Karpas-422 (cell line): ENCODE results near the gene CCDC91. TPM values are rescaled to one million over a fixed set of nuclear protein-coding genes. Genes with fewer than 3 reads are reported as not detected.
A peak's percentile ranks its signal among the peaks of the same experiment; 100 is the strongest.
"Not testable (repeated sequence)": the region's sequence is repeated elsewhere in the genome, so short reads cannot be mapped to it uniquely, and the experiment has no call there.

Source experiments
- DNase-seq: peaks from one replicate; pipeline ENCODE4 v3.0.0-alpha.2; 2015
- H2AFZ ChIP-seq: fragments of 200-600 bp; sonication (generic); 2 replicates; pipeline ENCODE4 v1.6.1; 2014; ENCODE audit warnings: antibody characterized with exemption, low read length, mixed read lengths
- H3K27ac ChIP-seq: fragments of 200-600 bp; sonication (generic); 2 replicates; pipeline ENCODE4 v1.5.1; 2014; ENCODE audit warnings: mild to moderate bottlenecking, low read length, moderate library complexity
- H3K27me3 ChIP-seq: fragments of 200-600 bp; sonication (generic); 2 replicates; pipeline ENCODE4 v1.6.1; 2014; ENCODE audit warnings: low read length, mixed read lengths
- H3K36me3 ChIP-seq: fragments of 200-600 bp; sonication (generic); 2 replicates; pipeline ENCODE4 v1.6.1; 2014; ENCODE audit warnings: low read length, mixed read lengths; ENCODE audit not compliant: insufficient read depth
- H3K4me1 ChIP-seq: fragments of 200-600 bp; sonication (generic); 2 replicates; pipeline ENCODE4 v1.6.1; 2014; ENCODE audit warnings: mild to moderate bottlenecking, low read length, mixed read lengths
- H3K4me2 ChIP-seq: fragments of 200-600 bp; sonication (generic); 2 replicates; pipeline ENCODE4 v1.6.1; 2014; ENCODE audit warnings: low read length, low read depth, mild to moderate bottlenecking; ENCODE audit not compliant: poor library complexity, severe bottlenecking
- H3K4me3 ChIP-seq: fragments of 200-600 bp; sonication (generic); 2 replicates; pipeline ENCODE4 v1.5.1; 2014; ENCODE audit warnings: mild to moderate bottlenecking, antibody characterized with exemption, low read length, mixed read lengths
- H3K79me2 ChIP-seq: fragments of 200-600 bp; sonication (generic); 2 replicates; pipeline ENCODE4 v1.6.1; 2014; ENCODE audit warnings: mild to moderate bottlenecking, low read length, mixed read lengths
- H3K9ac ChIP-seq: fragments of 200-600 bp; sonication (generic); 2 replicates; pipeline ENCODE4 v1.6.0; 2014; ENCODE audit warnings: low read length
- H3K9me2 ChIP-seq: fragments of 200-600 bp; sonication (generic), shearing (Covaris generic); replicated peaks from 2 replicates; pipeline ENCODE4 v1.6.0; 2014; ENCODE audit warnings: mild to moderate bottlenecking, low read length, moderate library complexity; ENCODE audit not compliant: insufficient read depth
- H3K9me3 ChIP-seq: fragments of 300-700, 200-600 bp; sonication (generic); 2 replicates; pipeline ENCODE4 v1.6.1; 2014; ENCODE audit warnings: low read length, mixed read lengths
- H4K20me1 ChIP-seq: fragments of 200-600 bp; sonication (generic); 2 replicates; pipeline ENCODE4 v1.6.1; 2014; ENCODE audit warnings: mild to moderate bottlenecking, antibody characterized with exemption, low read length, low read depth; ENCODE audit not compliant: insufficient read depth
- total RNA-seq: library from RNA; depleted of rRNA; stranded (reverse); fragments of >200 nt; shearing (Covaris generic); gene quantifications from 2 replicates; pipeline ENCODE4 v1.2.3, GENCODE V29; 2014; ENCODE audit warnings: low replicate concordance

The CCDC91 gene
- total RNA-seq, 1 experiment from 2014 or later: 115 TPM

DNA sequence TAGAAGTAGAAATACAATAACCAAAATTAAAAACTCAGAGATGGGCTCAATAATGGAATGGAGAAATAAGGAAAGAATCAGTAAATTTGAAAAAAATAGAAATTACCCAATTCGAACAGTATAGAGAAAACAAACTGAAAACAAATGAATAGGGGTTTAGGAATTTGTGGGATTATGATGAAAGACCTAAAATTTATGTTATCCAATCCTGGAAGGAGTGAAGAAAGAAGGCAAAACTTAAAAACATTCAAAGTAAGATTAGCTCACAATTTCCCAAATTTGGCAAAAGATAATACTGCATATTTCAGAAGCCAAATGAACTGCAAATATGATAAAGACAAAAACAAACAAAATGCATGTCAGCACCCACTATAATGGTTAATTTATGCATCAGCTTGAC is 177.1 kb downstream of the CCDC91 start:
- Histone ChIP-seq H4K20me1 (no peaks in the 10 kb centered on the region), H3K79me2 (no peaks in the 10 kb centered on the region), H3K9me2 (no peaks in the 10 kb centered on the region), H3K9ac (no peak overlapping the region), H3K27ac (no peak overlapping the region), H3K9me3 (peaks cover 17% of the 10 kb centered on the region), H2AFZ (no peak overlapping the region), H3K36me3 (peaks cover 27% of the 10 kb centered on the region), H3K4me3 (no peak overlapping the region), H3K4me1 (no peaks in the 10 kb centered on the region), H3K27me3 (no peaks in the 10 kb centered on the region), H3K4me2 (no peak overlapping the region)
- DNase-seq: no peak

DNA sequence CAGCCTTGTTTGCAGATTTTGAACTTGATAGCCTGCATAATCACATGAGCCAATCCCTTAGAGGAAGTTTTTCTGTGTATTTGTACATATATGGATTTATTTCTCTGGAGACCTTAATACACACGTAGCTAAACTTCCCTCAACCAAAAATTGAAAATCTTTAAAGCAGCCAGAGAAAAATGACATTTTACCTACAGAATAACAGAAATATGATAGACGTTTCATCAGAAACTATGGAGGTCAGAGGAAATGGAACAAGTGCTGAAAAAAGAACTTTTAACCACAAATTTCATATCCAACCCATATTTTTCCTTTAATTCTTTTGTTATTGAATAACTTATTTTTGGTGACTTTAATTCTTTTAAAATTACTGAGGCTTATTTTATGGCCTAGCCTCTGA is 177.7 kb downstream of the CCDC91 start:
- H3K4me1 ChIP-seq: no peaks in the 10 kb centered on the region
- H3K79me2 ChIP-seq: no peaks in the 10 kb centered on the region
- no peak overlapping the region for H3K27ac ChIP-seq
- H4K20me1 ChIP-seq: no peaks in the 10 kb centered on the region
- H3K4me3 ChIP-seq: no peak overlapping the region
- peaks cover 17% of the 10 kb centered on the region for H3K9me3 ChIP-seq
- DNase-seq: no peak
- H3K9me2 ChIP-seq: no peaks in the 10 kb centered on the region
- H3K36me3 ChIP-seq: peaks cover 24% of the 10 kb centered on the region
- no peak overlapping the region for H3K9ac ChIP-seq
- no peaks in the 10 kb centered on the region for H3K27me3 ChIP-seq
- no peak overlapping the region for H2AFZ ChIP-seq
- no peak overlapping the region for H3K4me2 ChIP-seq

GRCh38 chr12:28369483-28369882 is 179.2 kb downstream of the CCDC91 start:
- Histone ChIP-seq H3K27ac (no peak overlapping the region), H3K4me2 (no peak overlapping the region), H4K20me1 (no peaks in the 10 kb centered on the region), H3K36me3 (peaks cover 22% of the 10 kb centered on the region), H3K27me3 (no peaks in the 10 kb centered on the region), H2AFZ (no peak overlapping the region), H3K9me2 (no peaks in the 10 kb centered on the region), H3K79me2 (no peaks in the 10 kb centered on the region), H3K9me3 (peaks cover 17% of the 10 kb centered on the region), H3K4me3 (no peak overlapping the region), H3K4me1 (no peaks in the 10 kb centered on the region), H3K9ac (no peak overlapping the region)
- peak; percentile 49 for DNase-seq

- H3K27ac ChIP-seq: no peak overlapping the region
- H3K4me1 ChIP-seq: no peaks in the 10 kb centered on the region
- H3K9me3 ChIP-seq: no peaks in the 10 kb centered on the region; the same call in 1 of the 2 replicates
- no peak overlapping the region for H3K4me2 ChIP-seq
- no peaks in the 10 kb centered on the region for H4K20me1 ChIP-seq
- no peaks in the 10 kb centered on the region for H3K27me3 ChIP-seq
- peaks cover 4% of the 10 kb centered on the region; the same call in 1 of the 2 replicates for H3K79me2 ChIP-seq
- no peak for DNase-seq
- no peak overlapping the region for H3K4me3 ChIP-seq
- H3K9me2 ChIP-seq: no peaks in the 10 kb centered on the region
- no peak overlapping the region for H2AFZ ChIP-seq
- H3K9ac ChIP-seq: no peak overlapping the region
- H3K36me3 ChIP-seq: peaks cover 7% of the 10 kb centered on the region; the same call in 1 of the 2 replicates
Measured at GRCh38 chr12:28374556-28374955, 184.3 kb downstream of the CCDC91 start.

GRCh38 chr12:28378736-28379135 is 188.5 kb downstream of the CCDC91 start:
- H3K9ac ChIP-seq: no peak overlapping the region

DNA sequence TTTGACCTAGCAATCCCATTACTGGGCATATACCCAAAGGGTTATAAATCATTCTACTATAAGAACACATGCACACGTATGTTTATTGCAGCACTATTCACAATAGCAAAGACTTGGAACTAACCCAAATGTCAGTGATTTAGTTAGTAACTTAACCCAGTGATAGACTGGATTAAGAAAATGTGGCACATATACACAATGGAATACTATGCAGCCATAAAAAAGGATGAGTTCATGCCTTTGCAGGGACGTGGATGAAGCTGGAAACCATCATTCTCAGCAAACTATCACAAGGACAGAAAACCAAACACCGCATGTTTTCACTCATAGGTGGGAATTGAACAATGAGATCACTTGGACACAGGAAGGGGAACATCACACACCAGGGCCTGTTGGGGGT is 189.5 kb downstream of the CCDC91 start:
- H3K36me3 ChIP-seq, H3K4me2 ChIP-seq, H3K9me2 ChIP-seq, H3K27me3 ChIP-seq, H3K27ac ChIP-seq, DNase-seq, H3K9ac ChIP-seq, H3K4me1 ChIP-seq, H3K79me2 ChIP-seq, H2AFZ ChIP-seq, H3K9me3 ChIP-seq, H4K20me1 ChIP-seq, H3K4me3 ChIP-seq: not testable (repeated sequence)

More at GRCh38 chr12:28378736-28379135, 188.5 kb downstream of the CCDC91 start:
- H3K4me2 ChIP-seq: no peak overlapping the region
- H3K9me3 ChIP-seq: no peaks in the 10 kb centered on the region
- 0 out of 2 replicates have a peak, but pooled peaks cover 3% of the 10 kb centered on the region for H3K36me3 ChIP-seq
- H3K27ac ChIP-seq: no peak overlapping the region
- H3K79me2 ChIP-seq: peaks cover 4% of the 10 kb centered on the region; the same call in 1 of the 2 replicates
- DNase-seq: no peak
- no peaks in the 10 kb centered on the region for H3K27me3 ChIP-seq
- no peaks in the 10 kb centered on the region for H4K20me1 ChIP-seq
- H3K9me2 ChIP-seq: no peaks in the 10 kb centered on the region
- H2AFZ ChIP-seq: no peak overlapping the region
- H3K4me1 ChIP-seq: no peaks in the 10 kb centered on the region
- no peak overlapping the region for H3K4me3 ChIP-seq

GRCh38 chr12:28383368-28383767 is 193.1 kb downstream of the CCDC91 start:
- no peak overlapping the region for H3K9ac ChIP-seq
- H3K27me3 ChIP-seq: no peaks in the 10 kb centered on the region
- H3K79me2 ChIP-seq: no peaks in the 10 kb centered on the region
- H3K36me3 ChIP-seq: 0 out of 2 replicates have a peak, but pooled peaks cover 3% of the 10 kb centered on the region
- H3K27ac ChIP-seq: no peak overlapping the region
- no peaks in the 10 kb centered on the region for H3K9me3 ChIP-seq
- H3K4me1 ChIP-seq: no peaks in the 10 kb centered on the region
- H3K4me3 ChIP-seq: no peak overlapping the region
- H3K9me2 ChIP-seq: no peaks in the 10 kb centered on the region; the same call in 1 of the 2 replicates
- DNase-seq: no peak
- H3K4me2 ChIP-seq: no peak overlapping the region
- H4K20me1 ChIP-seq: no peaks in the 10 kb centered on the region
- H2AFZ ChIP-seq: no peak overlapping the region

GRCh38 chr12:28388879-28389278 is 198.6 kb downstream of the CCDC91 start:
- H3K9me3 ChIP-seq: no peaks in the 10 kb centered on the region
- H3K27ac ChIP-seq: no peak overlapping the region
- DNase-seq: no peak
- no peak overlapping the region for H3K4me3 ChIP-seq
- H3K4me1 ChIP-seq: peaks cover 10% of the 10 kb centered on the region
- H2AFZ ChIP-seq: no peak overlapping the region
- H3K4me2 ChIP-seq: no peak overlapping the region
- no peaks in the 10 kb centered on the region for H4K20me1 ChIP-seq
- no peaks in the 10 kb centered on the region; the same call in 1 of the 2 replicates for H3K9me2 ChIP-seq
- no peaks in the 10 kb centered on the region for H3K27me3 ChIP-seq
- H3K9ac ChIP-seq: no peak overlapping the region
- no peaks in the 10 kb centered on the region for H3K79me2 ChIP-seq
- peaks cover 4% of the 10 kb centered on the region; the same call in 1 of the 2 replicates for H3K36me3 ChIP-seq
